Breast epithelium (tissue), 4 donors: ENCODE measurements around the gene ARHGEF25. TPM values are rescaled to one million over a fixed set of nuclear protein-coding genes. Genes with fewer than 3 reads are reported as not detected.
"Not testable (repeated sequence)": the region's sequence is repeated elsewhere in the genome, so short reads cannot be mapped to it uniquely, and the experiment has no call there.

Source experiments
- DNase-seq, 2 donors: peaks; one replicate each; pipeline ENCODE4 v3.0.0-alpha.2; 2019; ENCODE audit warnings: low spot score in 2 of 2
- H3K27ac ChIP-seq, 2 donors: fragments of 200-600 bp; sonication (generic) in 1 of 2; one replicate each; pipeline ENCODE4 v1.5.1; 2016 to 2019; ENCODE audit warnings: mild to moderate bottlenecking in 1 of 2
- H3K27me3 ChIP-seq, 2 donors: fragments of 200-600 bp; sonication (generic) in 1 of 2; one replicate each; pipeline versions ENCODE4 v1.5.1 to v1.6.0; 2017 to 2019; ENCODE audit warnings: control low read depth in 1 of 2, mild to moderate bottlenecking in 1 of 2
- H3K36me3 ChIP-seq: fragments of 200-600 bp; one replicate; pipeline ENCODE4 v1.5.1; 2019
- H3K4me1 ChIP-seq, 2 donors: fragments of 200-600 bp; sonication (generic); one replicate each; pipeline ENCODE4 v1.5.1; 2016 to 2019; ENCODE audit warnings: control low read depth in 1 of 2
- H3K4me3 ChIP-seq, 3 donors: fragments of 200-600 bp; sonication (generic); 1 replicate in 2 of 3; 2 replicates in 1 of 3; pipeline ENCODE4 v1.5.1; 2016 to 2019; ENCODE audit warnings: mild to moderate bottlenecking in 3 of 3, moderate library complexity in 2 of 3
- H3K9me3 ChIP-seq, 2 donors: fragments of 200-600 bp; sonication (generic) in 1 of 2; one replicate each; pipeline ENCODE4 v1.5.1; 2016 to 2019; ENCODE audit warnings: control low read depth in 1 of 2
- CTCF ChIP-seq, 3 donors: fragments of 450-650 bp; IDR thresholded peaks; one replicate each; pipeline ENCODE4 v1.5.1; 2016 to 2017; ENCODE audit warnings: antibody characterized with exemption in 3 of 3, mild to moderate bottlenecking in 3 of 3, moderate library complexity in 3 of 3
- POLR2A ChIP-seq: fragments of 450-650 bp; IDR thresholded peaks from one replicate; pipeline ENCODE4 v1.6.1; 2016; ENCODE audit warnings: antibody characterized with exemption, mild to moderate bottlenecking, moderate library complexity
- POLR2AphosphoS5 ChIP-seq, 3 donors: sonication (generic); formaldehyde crosslinking; IDR thresholded peaks; one replicate each; pipeline ENCODE4 v1.6.1; 2017; ENCODE audit warnings: antibody characterized with exemption in 3 of 3
- intact Hi-C: fragments of 100-400 bp; cut with DNase I; formaldehyde crosslinking; loops from one replicate; pipeline ENCODE4 v1.15.1; 2023; ENCODE audit warnings: low total_unique reads
- total RNA-seq, 3 donors: library from RNA; depleted of rRNA; stranded (reverse); fragments of >200 nt; gene quantifications; one replicate each; pipeline ENCODE4 v1.1.0, GENCODE V29; 2016

The ARHGEF25 gene
- total RNA-seq, 3 donors from 2014 or later: 8.3 to 28.2 (median 19.2) TPM

- no peaks in the 10 kb centered on the region for H3K36me3 ChIP-seq
- DNase-seq: no peak
- peaks cover 0 to 9% of the 10 kb centered on the region in 2 donors for H3K4me1 ChIP-seq
- H3K27ac ChIP-seq: peak overlapping the region in 1 of 2 donors; percentile 7
- peaks cover 0 to 18% of the 10 kb centered on the region in 2 donors for H3K27me3 ChIP-seq
- no peaks in the 10 kb centered on the region for H3K9me3 ChIP-seq
- TF ChIP-seq POLR2AphosphoS5 (IDR thresholded peaks at IDR 0.05) (no peak), CTCF (IDR thresholded peaks at IDR 0.05) (no peak), POLR2A (no peak)
- intact Hi-C loops: loop anchor here (5.0 kb wide), 1 partner anchor 34 kb away; no protein-coding TSS in a partner anchor
- H3K4me3 ChIP-seq: no peak overlapping the region
Measured at GRCh38 chr12:57616383-57617101, 5.3 kb downstream of the ARHGEF25 start.

- Histone ChIP-seq H3K9me3 (no peaks in the 10 kb centered on the region), H3K4me3 (no peak overlapping the region), H3K27ac (no peak overlapping the region), H3K27me3 (peaks cover 0 to 18% of the 10 kb centered on the region in 2 donors), H3K36me3 (no peaks in the 10 kb centered on the region), H3K4me1 (peaks cover 0 to 11% of the 10 kb centered on the region in 2 donors)
- DNase-seq: no peak
- intact Hi-C loops: loop anchor here (5.0 kb wide), 1 partner anchor 36 kb away; no protein-coding TSS in a partner anchor
- no peak for TF ChIP-seq POLR2AphosphoS5 (IDR thresholded peaks at IDR 0.05)
- no peak for TF ChIP-seq CTCF (IDR thresholded peaks at IDR 0.05)
- TF ChIP-seq POLR2A: no peak
Measured at GRCh38 chr12:57617942-57618341, 6.7 kb downstream of the ARHGEF25 start.

GRCh38 chr12:57618431-57618830 lies 7.2 kb downstream of the ARHGEF25 start:
- Histone ChIP-seq H3K27me3 (peaks cover 0 to 18% of the 10 kb centered on the region in 2 donors), H3K4me1 (peaks cover 0 to 11% of the 10 kb centered on the region in 2 donors)
- H3K9me3 ChIP-seq, H3K36me3 ChIP-seq, DNase-seq, H3K27ac ChIP-seq, H3K4me3 ChIP-seq: not testable (repeated sequence)
- intact Hi-C loops: loop anchor here (5.0 kb wide), 1 partner anchor 36 kb away; no protein-coding TSS in a partner anchor

GRCh38 chr12:57618966-57619433 lies 7.8 kb downstream of the ARHGEF25 start:
- H3K4me3 ChIP-seq: no peak overlapping the region
- peaks cover 0 to 19% of the 10 kb centered on the region in 2 donors for H3K27me3 ChIP-seq
- intact Hi-C loops: loop anchor here (5.0 kb wide), 1 partner anchor 37 kb away; no protein-coding TSS in a partner anchor
- no peak overlapping the region for H3K27ac ChIP-seq
- no peak for DNase-seq
- peaks cover 0 to 11% of the 10 kb centered on the region in 2 donors for H3K4me1 ChIP-seq
- H3K36me3 ChIP-seq: no peaks in the 10 kb centered on the region
- TF ChIP-seq POLR2A (no peak), POLR2AphosphoS5 (IDR thresholded peaks at IDR 0.05) (no peak), CTCF (IDR thresholded peaks at IDR 0.05) (no peak)
- no peaks in the 10 kb centered on the region for H3K9me3 ChIP-seq

GRCh38 chr12:57619434-57620244 lies 8.4 kb downstream of the ARHGEF25 start:
- DNase-seq: no peak
- intact Hi-C loops: loop anchor here (5.0 kb wide), 1 partner anchor 37 kb away; no protein-coding TSS in a partner anchor
- Histone ChIP-seq H3K36me3 (no peaks in the 10 kb centered on the region), H3K4me3 (no peak overlapping the region), H3K4me1 (peaks cover 0 to 11% of the 10 kb centered on the region in 2 donors), H3K27me3 (peaks cover 0 to 25% of the 10 kb centered on the region in 2 donors), H3K27ac (no peak overlapping the region), H3K9me3 (no peaks in the 10 kb centered on the region)
- no peak for TF ChIP-seq POLR2AphosphoS5 (IDR thresholded peaks at IDR 0.05)
- no peak for TF ChIP-seq CTCF (IDR thresholded peaks at IDR 0.05)
- TF ChIP-seq POLR2A: no peak
